ENCODE data around the gene TESK2.

The TESK2 gene

GRCh38 chr1:45334308-45335245 is 156.4 kb downstream of the TESK2 start:
- no peak for DNase-seq

GRCh38 chr1:45332346-45332720 is 158.6 kb downstream of the TESK2 start:
- DNase-seq, result no peak

- no peak for DNase-seq
Measured at GRCh38 chr1:45331436-45332345, 159.3 kb downstream of the TESK2 start.

GRCh38 chr1:45329445-45329844 is 161.5 kb downstream of the TESK2 start:
- DNase-seq, result no peak

GRCh38 chr1:45328680-45329079 is 162.3 kb downstream of the TESK2 start:
- no peak for DNase-seq

GRCh38 chr1:45327644-45328515 is 163.1 kb downstream of the TESK2 start:
- DNase-seq, result no peak

GRCh38 chr1:45326627-45327623 is 164.0 kb downstream of the TESK2 start, which contains the start of gene HPDL:
TSS of gene HPDL (plus strand) at chr1:45326895. CDS start at chr1:45327149, 254 bp downstream.
- DNase-seq, result peak; percentile 52

GRCh38 chr1:45325851-45326506 is 165.0 kb downstream of the TESK2 start:
- DNase-seq, result no peak

- DNase-seq, result no peak
Measured at GRCh38 chr1:45322486-45323040, 168.4 kb downstream of the TESK2 start.

GRCh38 chr1:45321444-45321843 is 169.5 kb downstream of the TESK2 start:
- DNase-seq, result no peak

GRCh38 chr1:45319761-45320160 is 171.2 kb downstream of the TESK2 start:
- DNase-seq, result no peak

- no peak for DNase-seq
Measured at GRCh38 chr1:45317166-45317565, 173.8 kb downstream of the TESK2 start.

- no peak for DNase-seq
Measured at GRCh38 chr1:45314266-45314665, 176.7 kb downstream of the TESK2 start.

- no peak for DNase-seq
Measured at GRCh38 chr1:45306905-45307304, 184.1 kb downstream of the TESK2 start.

- no peak for DNase-seq
Measured at GRCh38 chr1:45306319-45306718, 184.6 kb downstream of the TESK2 start.

- no peak for DNase-seq
Measured at GRCh38 chr1:45305231-45305630, 185.7 kb downstream of the TESK2 start.

- no peak for DNase-seq
Measured at GRCh38 chr1:45304311-45305081, 186.5 kb downstream of the TESK2 start.

GRCh38 chr1:45303520-45304310 is 187.2 kb downstream of the TESK2 start:
- peak; percentile 98 for DNase-seq

Data from activated gamma-delta T cell treated with Interleukin-2 at 50 U/mL for 16 hours (primary cell).